GM12878 (cell line): Measurements from ENCODE around the gene SLCO3A1. TPM values are rescaled to one million over a fixed set of nuclear protein-coding genes. Genes with fewer than 3 reads are reported as not detected.

ENCODE experiments used
- ATAC-seq: fragments of 200-7000 bp; cut with Tn5 transposase; 3 replicates; pipeline ENCODE4 v1.9.1; 2020; ENCODE audit warnings: mild to moderate bottlenecking, moderate library complexity
- BruUV-seq: library from RNA; stranded (reverse); fragments of 400-500 nt; replicated peaks from 2 replicates; lab custom pipeline; 2021; lab: Mats Ljungman, UMichigan
- CTCF ChIA-PET: fragments of 300-600 bp; sonication (Branson Sonifier 250); formaldehyde crosslinking; extraction: SDS; loops from one replicate; lab custom pipeline; 2021; ENCODE audit warnings: inconsistent platforms; lab: Yijun Ruan, JAX
- POLR2A ChIA-PET: fragments of 350-600 bp; formaldehyde crosslinking; extraction: SDS; loops from one replicate; lab custom pipeline; 2021; ENCODE audit warnings: inconsistent platforms; lab: Charles Lee
- RAD21 ChIA-PET: fragments of 300-600 bp; sonication (Branson Sonifier 250); formaldehyde crosslinking; loops from one replicate; lab custom pipeline; 2023; ENCODE audit warnings: antibody characterized with exemption; ENCODE audit not compliant: unreplicated experiment; lab: Charles Lee
- SMC1A ChIA-PET: fragments of 300-600 bp; sonication (Branson Sonifier 250); formaldehyde crosslinking; loops from one replicate; lab custom pipeline; 2023; ENCODE audit not compliant: unreplicated experiment, uncharacterized antibody; lab: Charles Lee
- DNase-seq: peaks from one replicate; pipeline ENCODE4 v3.0.0-alpha.2; 2011; ENCODE audit warnings: low read depth, low spot score
- FAIRE-seq: peaks from 3 replicates; lab custom pipeline; 2011; peaks lifted over from hg19 to GRCh38; lab: Jason Lieb, UNC
- H2AFZ ChIP-seq: 2 replicates; pipeline ENCODE4 v1.6.0; 2011; ENCODE audit warnings: low read depth, low read length, control low read depth; ENCODE audit not compliant: control insufficient read depth
- H3K27ac ChIP-seq: 2 replicates; pipeline ENCODE4 v1.5.1; 2011; ENCODE audit warnings: control low read depth; ENCODE audit not compliant: control insufficient read depth, insufficient read depth
- H3K27me3 ChIP-seq, 2 experiments: replicated peaks in 1 of 2; 2 replicates each; pipeline versions ENCODE4 v1.6.0 to v1.6.1; 2011; ENCODE audit warnings: low read length in 1 of 2; ENCODE audit not compliant: control insufficient read depth in 2 of 2, insufficient read depth in 2 of 2
- H3K36me3 ChIP-seq, 2 experiments: 2 replicates each; pipeline ENCODE4 v1.5.1; 2011; ENCODE audit warnings: low read length in 1 of 2; ENCODE audit not compliant: control insufficient read depth in 2 of 2, insufficient read depth in 2 of 2
- H3K4me1 ChIP-seq: 2 replicates; pipeline ENCODE4 v1.6.1; 2011; ENCODE audit warnings: mild to moderate bottlenecking, low read length, moderate library complexity, mixed read lengths; ENCODE audit not compliant: control insufficient read depth, insufficient read depth
- H3K4me2 ChIP-seq: 2 replicates; pipeline ENCODE4 v1.6.0; 2011; ENCODE audit warnings: control low read depth; ENCODE audit not compliant: control insufficient read depth, insufficient read depth
- H3K4me3 ChIP-seq: fragments of 200-600 bp; sonication (generic); 2 replicates; pipeline ENCODE4 v1.5.1; 2016
- H3K79me2 ChIP-seq: 2 replicates; pipeline ENCODE4 v1.6.0; 2011; ENCODE audit warnings: low read length; ENCODE audit not compliant: control insufficient read depth, insufficient read depth
- H3K9ac ChIP-seq: 2 replicates; pipeline ENCODE4 v1.8.0; 2011; ENCODE audit warnings: low read length, control low read depth, mixed read lengths; ENCODE audit not compliant: control insufficient read depth, insufficient read depth
- H3K9me3 ChIP-seq: replicated peaks from 3 replicates; pipeline ENCODE4 v1.5.1; 2011; ENCODE audit warnings: mild to moderate bottlenecking, low read length; ENCODE audit not compliant: control insufficient read depth, insufficient read depth
- H4K20me1 ChIP-seq: 2 replicates; pipeline ENCODE4 v1.6.0; 2011; ENCODE audit not compliant: control insufficient read depth, insufficient read depth
- CBX3 ChIP-seq: fragments of 200-600 bp; sonication (generic); IDR thresholded peaks from 2 replicates; pipeline ENCODE4 v1.6.1; 2016; ENCODE audit warnings: low read depth, borderline replicate concordance
- CHD1 ChIP-seq: IDR thresholded peaks from 2 replicates; pipeline ENCODE4 v1.6.1; 2012; ENCODE audit warnings: low read depth, low read length, improper control_type of control experiment
- EGR1 ChIP-seq, 2 experiments: IDR thresholded peaks; 1 replicate in 1 of 2; 2 replicates in 1 of 2; pipeline ENCODE4 v1.6.1; 2011 to 2012; ENCODE audit warnings: low read depth in 2 of 2, low read length in 2 of 2, borderline replicate concordance in 1 of 2, mild to moderate bottlenecking in 1 of 2, moderate library complexity in 1 of 2
- ETV6 ChIP-seq, 2 experiments: fragments of 450-650 bp in 1 of 2; IDR thresholded peaks in 1 of 2; conservative IDR thresholded peaks in 1 of 2; 2 replicates each; pipeline ENCODE4 v1.6.1; 2014; ENCODE audit warnings: antibody characterized with exemption in 1 of 2, borderline replicate concordance in 1 of 2, low read depth in 1 of 2, mild to moderate bottlenecking in 1 of 2, moderate library complexity in 1 of 2
- NFIC ChIP-seq: IDR thresholded peaks from 2 replicates; pipeline ENCODE4 v1.6.1; 2012; ENCODE audit warnings: low read depth, mild to moderate bottlenecking, inconsistent platforms, low read length, moderate library complexity
- POLR2AphosphoS2 ChIP-seq: IDR thresholded peaks from 2 replicates; pipeline ENCODE4 v1.6.1; 2011; ENCODE audit warnings: low read depth, mild to moderate bottlenecking, low read length, improper control_type of control experiment, moderate library complexity
- RAD21 ChIP-seq: IDR thresholded peaks from 2 replicates; pipeline ENCODE4 v1.6.1; 2011; ENCODE audit warnings: mild to moderate bottlenecking, low read depth, low read length, moderate library complexity; ENCODE audit not compliant: insufficient read depth
- ZNF217 ChIP-seq: fragments of 450-650 bp; IDR thresholded peaks from 2 replicates; pipeline ENCODE4 v1.6.1; 2017; ENCODE audit warnings: antibody characterized with exemption, mild to moderate bottlenecking
- ZNF274 ChIP-seq: IDR thresholded peaks from one replicate; pipeline ENCODE4 v1.8.0; 2011; ENCODE audit not compliant: insufficient read length, insufficient read depth
- WGBS: methylation state at CpG from one replicate; pipeline ENCODE4 v1.1.6; 2016; ENCODE audit warnings: low lambda C conversion rate; ENCODE audit not compliant: insufficient replicate concordance, insufficient coverage; ENCODE audit errors: missing lambda C conversion rate; 5-methylcytosine and 5-hydroxymethylcytosine counted together
- in situ Hi-C: fragments of 300-500 bp; cut with MboI; formaldehyde crosslinking; loops from 9 replicates; pipeline ENCODE4 v1.14.3; 2018; ENCODE audit warnings: mixed read lengths
- intact Hi-C: fragments of 100-400 bp; cut with micrococcal nuclease; formaldehyde crosslinking; loops from one replicate; pipeline ENCODE4 v1.14.2; 2022; ENCODE audit not compliant: unreplicated experiment
- polyA plus RNA-seq, 11 experiments: library from polyadenylated mRNA; depleted of rRNA in 4 of 11; unstranded in 6 of 11; stranded (reverse) in 5 of 11; fragments of >200 nt; fragmentation: Nextera tagmentation in 4 of 11; fragmentation: Illumina TruSeq in 1 of 11; extraction: Ambion mirVana in 4 of 11; extraction: Trizol in 1 of 11; gene quantifications; 1 replicate in 1 of 11; 2 replicates in 10 of 11; pipeline versions ENCODE4 v1.2.1 to v1.2.3, GENCODE V29; 2011 to 2016; ENCODE audit warnings: inconsistent platforms in 2 of 11, missing spikeins in 2 of 11, low read depth in 1 of 11
- total RNA-seq, 4 experiments: library from RNA; depleted of rRNA in 3 of 4; stranded (reverse); fragments of >200 nt in 3 of 4; fragmentation: Illumina TruSeq in 1 of 4; extraction: Trizol in 1 of 4; gene quantifications; 2 replicates each; pipeline versions ENCODE4 v1.2.1 to v1.2.3, GENCODE V29; 2013 to 2021
- TF ChIP-seq, protein P1 (sequence below): IDR thresholded peaks from 2 replicates; pipeline ENCODE4 v1.6.1; 2012; ENCODE audit warnings: improper control_type of control experiment, low read depth, low read length; ENCODE audit not compliant: insufficient replicate concordance
- TF ChIP-seq, protein P2 (sequence below): fragments of 450-650 bp; IDR thresholded peaks from 2 replicates; pipeline ENCODE4 v1.6.1; 2017; ENCODE audit warnings: mild to moderate bottlenecking, low read depth, inconsistent platforms; ENCODE audit not compliant: poor library complexity, severe bottlenecking

SLCO3A1 gene
- total and polyA plus RNA-seq, 10 of the 15 experiments (the other 5 are each of a cell fraction or from before 2014, with no cell fraction given): 0.05 to 5.9 (median 0.31) TPM

DNA sequence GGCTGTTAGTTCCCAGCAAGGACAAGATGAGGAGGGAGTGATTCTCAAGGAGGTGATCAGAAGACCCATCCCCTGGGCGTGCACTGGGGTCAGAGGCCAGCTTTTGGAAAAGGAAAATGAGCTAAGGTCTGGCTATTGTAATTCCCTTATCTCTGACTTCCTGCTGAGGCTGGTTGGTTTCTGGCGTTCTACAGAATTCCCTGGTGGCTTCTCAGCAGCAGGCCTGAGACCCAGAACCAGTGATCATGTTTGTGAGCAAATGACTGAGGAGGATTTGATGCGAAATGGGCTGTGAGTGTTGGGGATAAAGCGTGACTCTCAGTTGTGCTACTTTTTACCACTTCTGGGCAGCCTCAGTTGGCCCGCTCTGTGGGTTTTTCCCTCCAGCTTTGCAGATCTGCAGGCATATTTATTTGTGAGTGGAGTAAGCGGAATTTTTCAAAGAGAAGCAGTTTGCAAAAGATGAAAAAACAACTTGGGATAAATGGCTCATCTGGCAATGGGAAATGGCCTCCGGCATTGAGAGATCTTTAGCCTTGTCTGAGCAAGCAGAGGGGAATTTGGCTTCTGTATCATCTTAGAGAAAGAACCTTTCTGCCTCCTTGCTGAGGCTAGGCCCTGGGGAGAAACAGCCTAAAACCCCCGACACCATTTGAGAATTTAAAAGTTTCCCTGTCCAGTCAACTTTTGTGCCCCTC, 102.7 kb downstream of the SLCO3A1 start:
- Histone ChIP-seq H3K36me3 (no peaks in the 10 kb centered on the region), H4K20me1 (no peaks in the 10 kb centered on the region), H2AFZ (no peak overlapping the region), H3K9me3 (no peaks in the 10 kb centered on the region), H3K4me3 (no peak overlapping the region), H3K9ac (no peak overlapping the region), H3K27ac (no peak overlapping the region), H3K4me1 (no peaks in the 10 kb centered on the region), H3K79me2 (no peaks in the 10 kb centered on the region), H3K27me3 (no peaks in the 10 kb centered on the region; a peak in 1 of 4 replicates), H3K4me2 (no peak overlapping the region)
- BruUV-seq: no TSS peak
- FAIRE-seq (no peak), DNase-seq (no peak), ATAC-seq (no peak)
- in situ Hi-C loops: no loop called here
- RAD21 ChIA-PET: no interaction called here
- CTCF ChIA-PET: no interaction called here
- SMC1A ChIA-PET: no interaction called here
- intact Hi-C loops: no loop called here
- WGBS: 9% methylated on average over 8 of the region's 8 CpGs
- POLR2A ChIA-PET: no interaction called here
- TF ChIP-seq ZNF274 (no peak), CHD1 (no peak), ZNF217 (no peak), EGR1 (IDR thresholded peaks at IDR 0.05; ENCODE audit: borderline replicate concordance in 1 of 2, low read depth in 2 of 2, low read length in 2 of 2) (no peak), POLR2AphosphoS2 (no peak), RAD21 (no peak), CBX3 (no peak), NFIC (no peak), ETV6 (conservative IDR thresholded peaks at IDR 0.05 in 1 of 2, IDR thresholded peaks at IDR 0.05 in 1 of 2; ENCODE audit: borderline replicate concordance in 1 of 2, low read depth in 1 of 2) (no peak)
- TF ChIP-seq, protein P1, sequence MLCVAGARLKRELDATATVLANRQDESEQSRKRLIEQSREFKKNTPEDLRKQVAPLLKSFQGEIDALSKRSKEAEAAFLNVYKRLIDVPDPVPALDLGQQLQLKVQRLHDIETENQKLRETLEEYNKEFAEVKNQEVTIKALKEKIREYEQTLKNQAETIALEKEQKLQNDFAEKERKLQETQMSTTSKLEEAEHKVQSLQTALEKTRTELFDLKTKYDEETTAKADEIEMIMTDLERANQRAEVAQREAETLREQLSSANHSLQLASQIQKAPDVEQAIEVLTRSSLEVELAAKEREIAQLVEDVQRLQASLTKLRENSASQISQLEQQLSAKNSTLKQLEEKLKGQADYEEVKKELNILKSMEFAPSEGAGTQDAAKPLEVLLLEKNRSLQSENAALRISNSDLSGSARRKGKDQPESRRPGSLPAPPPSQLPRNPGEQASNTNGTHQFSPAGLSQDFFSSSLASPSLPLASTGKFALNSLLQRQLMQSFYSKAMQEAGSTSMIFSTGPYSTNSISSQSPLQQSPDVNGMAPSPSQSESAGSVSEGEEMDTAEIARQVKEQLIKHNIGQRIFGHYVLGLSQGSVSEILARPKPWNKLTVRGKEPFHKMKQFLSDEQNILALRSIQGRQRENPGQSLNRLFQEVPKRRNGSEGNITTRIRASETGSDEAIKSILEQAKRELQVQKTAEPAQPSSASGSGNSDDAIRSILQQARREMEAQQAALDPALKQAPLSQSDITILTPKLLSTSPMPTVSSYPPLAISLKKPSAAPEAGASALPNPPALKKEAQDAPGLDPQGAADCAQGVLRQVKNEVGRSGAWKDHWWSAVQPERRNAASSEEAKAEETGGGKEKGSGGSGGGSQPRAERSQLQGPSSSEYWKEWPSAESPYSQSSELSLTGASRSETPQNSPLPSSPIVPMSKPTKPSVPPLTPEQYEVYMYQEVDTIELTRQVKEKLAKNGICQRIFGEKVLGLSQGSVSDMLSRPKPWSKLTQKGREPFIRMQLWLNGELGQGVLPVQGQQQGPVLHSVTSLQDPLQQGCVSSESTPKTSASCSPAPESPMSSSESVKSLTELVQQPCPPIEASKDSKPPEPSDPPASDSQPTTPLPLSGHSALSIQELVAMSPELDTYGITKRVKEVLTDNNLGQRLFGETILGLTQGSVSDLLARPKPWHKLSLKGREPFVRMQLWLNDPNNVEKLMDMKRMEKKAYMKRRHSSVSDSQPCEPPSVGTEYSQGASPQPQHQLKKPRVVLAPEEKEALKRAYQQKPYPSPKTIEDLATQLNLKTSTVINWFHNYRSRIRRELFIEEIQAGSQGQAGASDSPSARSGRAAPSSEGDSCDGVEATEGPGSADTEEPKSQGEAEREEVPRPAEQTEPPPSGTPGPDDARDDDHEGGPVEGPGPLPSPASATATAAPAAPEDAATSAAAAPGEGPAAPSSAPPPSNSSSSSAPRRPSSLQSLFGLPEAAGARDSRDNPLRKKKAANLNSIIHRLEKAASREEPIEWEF: no peak
- TF ChIP-seq, protein P2, sequence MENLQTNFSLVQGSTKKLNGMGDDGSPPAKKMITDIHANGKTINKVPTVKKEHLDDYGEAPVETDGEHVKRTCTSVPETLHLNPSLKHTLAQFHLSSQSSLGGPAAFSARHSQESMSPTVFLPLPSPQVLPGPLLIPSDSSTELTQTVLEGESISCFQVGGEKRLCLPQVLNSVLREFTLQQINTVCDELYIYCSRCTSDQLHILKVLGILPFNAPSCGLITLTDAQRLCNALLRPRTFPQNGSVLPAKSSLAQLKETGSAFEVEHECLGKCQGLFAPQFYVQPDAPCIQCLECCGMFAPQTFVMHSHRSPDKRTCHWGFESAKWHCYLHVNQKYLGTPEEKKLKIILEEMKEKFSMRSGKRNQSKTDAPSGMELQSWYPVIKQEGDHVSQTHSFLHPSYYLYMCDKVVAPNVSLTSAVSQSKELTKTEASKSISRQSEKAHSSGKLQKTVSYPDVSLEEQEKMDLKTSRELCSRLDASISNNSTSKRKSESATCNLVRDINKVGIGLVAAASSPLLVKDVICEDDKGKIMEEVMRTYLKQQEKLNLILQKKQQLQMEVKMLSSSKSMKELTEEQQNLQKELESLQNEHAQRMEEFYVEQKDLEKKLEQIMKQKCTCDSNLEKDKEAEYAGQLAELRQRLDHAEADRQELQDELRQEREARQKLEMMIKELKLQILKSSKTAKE: no peak
